SKM-1 treated with dmso at 0.1 percent for 144 hours (cell line): ENCODE results near the gene ZNF582.
"Not testable (repeated sequence)": the region's sequence is repeated elsewhere in the genome, so short reads cannot be mapped to it uniquely, and the experiment has no call there.

Experiments used
- DNase-seq: peaks from one replicate; lab custom pipeline; 2025; ENCODE audit not compliant: unreplicated experiment; lab: John Stamatoyannopoulos, UW

The ZNF582 gene

GRCh38 chr19:56355517-56355916, 37.8 kb downstream of the ZNF582 start:
- DNase-seq: no peak

GRCh38 chr19:56351208-56351607, 42.1 kb downstream of the ZNF582 start:
- DNase-seq: no peak

GRCh38 chr19:56350416-56351045, 42.8 kb downstream of the ZNF582 start:
- peak; percentile 14 for DNase-seq

- peak; percentile 1 for DNase-seq
These were observed 45.0 kb downstream of the ZNF582 start for GRCh38 chr19:56348289-56348877.

GRCh38 chr19:56347163-56347778, 46.1 kb downstream of the ZNF582 start:
- DNase-seq: no peak

GRCh38 chr19:56341948-56342347, 51.4 kb downstream of the ZNF582 start:
- no peak for DNase-seq

GRCh38 chr19:56339031-56339430, 54.3 kb downstream of the ZNF582 start:
- DNase-seq: not testable (repeated sequence)

GRCh38 chr19:56337077-56337476, 56.3 kb downstream of the ZNF582 start:
- not testable (repeated sequence) for DNase-seq

GRCh38 chr19:56335371-56335770, 58.0 kb downstream of the ZNF582 start:
- DNase-seq: not testable (repeated sequence)

- DNase-seq: peak; percentile 21
These were observed 59.8 kb downstream of the ZNF582 start for GRCh38 chr19:56333506-56333905.
